Aorta (tissue), 5 donors: ENCODE data around the gene IGF1R. TPM values are rescaled to one million over a fixed set of nuclear protein-coding genes. Genes with fewer than 3 reads are reported as not detected.

Experiments used
- ATAC-seq: fragments of 200-7000 bp; cut with Tn5 transposase; one replicate; pipeline ENCODE4 v1.9.1; 2022; ENCODE audit warnings: moderate library complexity; ENCODE audit not compliant: low FRiP score
- DNase-seq, 2 donors: peaks; one replicate each; pipeline ENCODE4 v3.0.0-alpha.2; 2020
- H3K27ac ChIP-seq, 2 donors: one replicate each; pipeline ENCODE4 v1.5.1; 2013; ENCODE audit warnings: low read length in 2 of 2, mild to moderate bottlenecking in 2 of 2, moderate library complexity in 2 of 2, control low read depth in 1 of 2, inconsistent platforms in 1 of 2, low read depth in 1 of 2
- H3K27me3 ChIP-seq, 2 donors: one replicate each; pipeline ENCODE4 v1.6.1; 2013; ENCODE audit warnings: control low read depth in 1 of 2, low read length in 1 of 2, mild to moderate bottlenecking in 1 of 2, moderate library complexity in 1 of 2; ENCODE audit not compliant: insufficient read depth in 2 of 2, control insufficient read depth in 1 of 2
- H3K36me3 ChIP-seq, 2 donors: one replicate each; pipeline ENCODE4 v1.6.1; 2013; ENCODE audit warnings: control low read depth in 1 of 2, low read length in 1 of 2, mild to moderate bottlenecking in 1 of 2; ENCODE audit not compliant: insufficient read depth in 2 of 2, control insufficient read depth in 1 of 2
- H3K4me1 ChIP-seq, 2 donors: one replicate each; pipeline ENCODE4 v1.6.1; 2013; ENCODE audit warnings: low read length in 2 of 2, control low read depth in 1 of 2, mild to moderate bottlenecking in 1 of 2, moderate library complexity in 1 of 2; ENCODE audit not compliant: insufficient read depth in 2 of 2, control insufficient read depth in 1 of 2
- H3K4me3 ChIP-seq, 2 donors: one replicate each; pipeline ENCODE4 v1.5.1; 2013; ENCODE audit warnings: low read length in 2 of 2, control low read depth in 1 of 2, mild to moderate bottlenecking in 1 of 2
- H3K9me3 ChIP-seq: one replicate; pipeline ENCODE4 v1.6.1; 2013; ENCODE audit warnings: mild to moderate bottlenecking, low read length; ENCODE audit not compliant: control insufficient read depth
- WGBS, 2 donors: extraction: QIAGEN DNeasy Blood & Tissue Kit; methylation state at CpG; one replicate each; pipeline ENCODE4 v1.1.7; 2013; 5-methylcytosine and 5-hydroxymethylcytosine counted together
- intact Hi-C, 2 donors: fragments of 100-400 bp; cut with DNase I; formaldehyde crosslinking; loops; one replicate each; pipeline versions ENCODE4 v1.14.2 to v1.15.0; 2022
- polyA plus RNA-seq, 2 donors: library from polyadenylated mRNA; stranded (reverse); fragments of 200-250 nt; gene quantifications; one replicate each; pipeline ENCODE4 v1.2.3, GENCODE V29; 2013
- total RNA-seq, 2 donors: library from RNA; stranded (reverse); fragmentation: NEBNext Ultra II Directional; extraction: Animal tissue kit (Norgen Biotek cat#: 25700); gene quantifications; one replicate each; pipeline ENCODE4 v1.2.1, GENCODE V29; 2021
- donor health status: healthy with polysubstance abuse.
- donor health status: Bipolar disorder and iron deficiency.
- donor health status: DM: no; HTN: no; CAD: no.
- donor health status: DM: no; HTN: no; CAD: no.
- donor health status: DM: yes; HTN: yes; CAD: no.

The IGF1R gene
- total and polyA plus RNA-seq, 4 donors, result 7.5 to 137 (median 50.7) TPM

- peaks cover under 1 to 2% of the 10 kb centered on the region in 2 donors for H3K36me3 ChIP-seq
- 97 to 99% methylated on average over 1 of the region's 1 CpG for WGBS, 2 donors
- H3K27ac ChIP-seq, result no peak overlapping the region
- H3K9me3 ChIP-seq, result no peaks in the 10 kb centered on the region
- DNase-seq, result no peak
- H3K4me1 ChIP-seq, result peaks cover 0 to 1% of the 10 kb centered on the region in 2 donors
- H3K27me3 ChIP-seq, result no peaks in the 10 kb centered on the region
- H3K4me3 ChIP-seq, result no peak overlapping the region
- intact Hi-C loops, result no loop called here
- no peak for ATAC-seq
Measured at GRCh38 chr15:98926236-98926635, 277.9 kb downstream of the IGF1R start.

GRCh38 chr15:98927022-98927421, 278.7 kb downstream of the IGF1R start:
- Histone ChIP-seq H3K27ac (peak overlapping the region; percentile 8 to 77), H3K4me3 (no peak overlapping the region), H3K4me1 (peaks cover 0 to 1% of the 10 kb centered on the region in 2 donors), H3K36me3 (peaks cover 0 to 2% of the 10 kb centered on the region in 2 donors), H3K9me3 (no peaks in the 10 kb centered on the region), H3K27me3 (no peaks in the 10 kb centered on the region)
- DNase-seq, result no peak
- no peak for ATAC-seq
- intact Hi-C loops, result no loop called here
- 10 to 11% methylated on average over 3 of the region's 3 CpGs for WGBS, 2 donors

- H3K27me3 ChIP-seq, result no peaks in the 10 kb centered on the region
- DNase-seq (no peak), ATAC-seq (no peak)
- intact Hi-C loops, result no loop called here
- peak overlapping the region; percentile 23 to 31 for H3K27ac ChIP-seq
- 84 to 87% methylated on average over 2 of the region's 2 CpGs for whole genome bisulfite sequencing, 2 donors
- no peak overlapping the region for H3K4me3 ChIP-seq
- no peaks in the 10 kb centered on the region for H3K36me3 ChIP-seq
- peaks cover 0 to 1% of the 10 kb centered on the region in 2 donors for H3K4me1 ChIP-seq
- H3K9me3 ChIP-seq, result no peaks in the 10 kb centered on the region
Measured at GRCh38 chr15:98927996-98928395, 279.7 kb downstream of the IGF1R start.

GRCh38 chr15:98930576-98930975, 282.2 kb downstream of the IGF1R start:
- no peak overlapping the region for H3K27ac ChIP-seq
- no peak overlapping the region for H3K4me3 ChIP-seq
- no peak for DNase-seq
- H3K9me3 ChIP-seq, result no peaks in the 10 kb centered on the region
- H3K27me3 ChIP-seq, result no peaks in the 10 kb centered on the region
- 84 to 86% methylated on average over 4 of the region's 4 CpGs for WGBS, 2 donors
- H3K36me3 ChIP-seq, result no peaks in the 10 kb centered on the region
- peaks cover 0 to 1% of the 10 kb centered on the region in 2 donors for H3K4me1 ChIP-seq
- no peak for ATAC-seq
- intact Hi-C loops, result no loop called here

- no peak for ATAC-seq
Measured at GRCh38 chr15:98931004-98931403, 282.7 kb downstream of the IGF1R start.

GRCh38 chr15:98933406-98933805, 285.1 kb downstream of the IGF1R start:
- intact Hi-C loops, result no loop called here
- ATAC-seq (no peak), DNase-seq (no peak)
- Histone ChIP-seq H3K4me3 (no peak overlapping the region), H3K36me3 (no peaks in the 10 kb centered on the region), H3K27ac (no peak overlapping the region), H3K4me1 (no peaks in the 10 kb centered on the region), H3K9me3 (no peaks in the 10 kb centered on the region), H3K27me3 (no peaks in the 10 kb centered on the region)
- WGBS, 2 donors, result 94 to 95% methylated on average over 9 of the region's 9 CpGs

More at GRCh38 chr15:98931004-98931403, 282.7 kb downstream of the IGF1R start:
- intact Hi-C loops, result no loop called here
- Histone ChIP-seq H3K4me1 (peaks cover 0 to 1% of the 10 kb centered on the region in 2 donors), H3K9me3 (no peaks in the 10 kb centered on the region), H3K4me3 (no peak overlapping the region), H3K36me3 (no peaks in the 10 kb centered on the region), H3K27me3 (no peaks in the 10 kb centered on the region), H3K27ac (no peak overlapping the region)
- no peak for DNase-seq
- WGBS, 2 donors, result 77 to 79% methylated on average over 4 of the region's 4 CpGs

- Histone ChIP-seq H3K4me1 (no peaks in the 10 kb centered on the region), H3K27ac (no peak overlapping the region), H3K27me3 (no peaks in the 10 kb centered on the region), H3K36me3 (peaks cover 2 to 6% of the 10 kb centered on the region in 2 donors), H3K4me3 (no peak overlapping the region), H3K9me3 (no peaks in the 10 kb centered on the region)
- ATAC-seq (no peak), DNase-seq (peak in 1 of 2 donors; percentile 33)
- intact Hi-C loops, result loop anchor here in 1 of 2 donors (5.0 kb wide), 1 partner anchor 132 kb away; no protein-coding TSS in a partner anchor
- WGBS, 2 donors, result 80 to 83% methylated on average over 12 of the region's 12 CpGs
Measured at GRCh38 chr15:98935736-98936135, 287.4 kb downstream of the IGF1R start.

GRCh38 chr15:98937413-98938104, 289.2 kb downstream of the IGF1R start:
- peaks cover 2 to 6% of the 10 kb centered on the region in 2 donors for H3K36me3 ChIP-seq
- intact Hi-C loops, result loop anchor here in 1 of 2 donors (5.0 kb wide), 1 partner anchor 130 kb away; no protein-coding TSS in a partner anchor
- no peak overlapping the region for H3K27ac ChIP-seq
- WGBS, 2 donors, result 86 to 88% methylated on average over 7 of the region's 7 CpGs
- no peak overlapping the region for H3K4me3 ChIP-seq
- H3K4me1 ChIP-seq, result no peaks in the 10 kb centered on the region
- H3K27me3 ChIP-seq, result no peaks in the 10 kb centered on the region
- ATAC-seq (no peak), DNase-seq (no peak)
- H3K9me3 ChIP-seq, result no peaks in the 10 kb centered on the region

- no peak for ATAC-seq
- WGBS, 2 donors, result 88 to 89% methylated on average over 4 of the region's 4 CpGs
- H3K27ac ChIP-seq, result no peak overlapping the region
- H3K4me3 ChIP-seq, result no peak overlapping the region
- no peaks in the 10 kb centered on the region for H3K27me3 ChIP-seq
- intact Hi-C loops, result loop anchor here in 1 of 2 donors (5.0 kb wide), 1 partner anchor 129 kb away; no protein-coding TSS in a partner anchor
- H3K36me3 ChIP-seq, result peaks cover 2 to 6% of the 10 kb centered on the region in 2 donors
- H3K4me1 ChIP-seq, result no peaks in the 10 kb centered on the region
- no peaks in the 10 kb centered on the region for H3K9me3 ChIP-seq
- DNase-seq, result no peak
Measured at GRCh38 chr15:98938105-98938417, 289.7 kb downstream of the IGF1R start.
